ENCODE results near the gene DSN1.
A peak's percentile ranks its signal among the peaks of the same experiment; 100 is the strongest.

Gene DSN1

DNA sequence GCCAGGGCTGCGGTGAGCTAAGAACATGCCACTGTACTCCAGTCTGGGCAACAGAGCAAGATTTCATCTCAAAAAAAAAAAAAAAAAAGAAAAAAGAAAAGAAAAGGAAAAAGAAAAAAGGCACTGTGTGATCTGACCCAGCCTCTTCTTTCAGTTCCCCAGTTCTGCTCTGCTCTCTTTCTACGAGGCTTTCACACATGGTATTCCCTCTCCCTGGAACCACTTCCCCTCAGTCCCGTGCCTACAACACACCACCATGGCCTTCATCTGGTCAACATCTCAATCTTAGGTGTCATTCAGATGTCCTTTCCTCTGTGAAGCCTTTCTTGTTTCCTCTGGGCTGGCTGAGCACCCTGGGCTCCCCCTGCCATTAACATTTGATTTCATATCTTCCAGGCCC, 2.3 kb upstream of the DSN1 start:
- Histone ChIP-seq H3K9ac (ENCODE audit: low read depth, low read length) (no peak overlapping the region), H3K4me3 (ENCODE audit: low read depth, low read length) (no peak overlapping the region), H3K4me1 (ENCODE audit: control insufficient read depth, insufficient read depth, low read length) (peaks cover 8% of the 10 kb centered on the region), H3K27me3 (ENCODE audit: control insufficient read depth, insufficient read depth, low read length) (no peaks in the 10 kb centered on the region), H3K9me3 (ENCODE audit: control insufficient read depth, insufficient read depth, low read length) (no peaks in the 10 kb centered on the region), H3K36me3 (ENCODE audit: control insufficient read depth, insufficient read depth, low read length) (peaks cover 2% of the 10 kb centered on the region)

- Histone ChIP-seq H3K9ac (ENCODE audit: low read depth, low read length) (no peak overlapping the region), H3K4me1 (ENCODE audit: control insufficient read depth, insufficient read depth, low read length) (peaks cover 8% of the 10 kb centered on the region), H3K27me3 (ENCODE audit: control insufficient read depth, insufficient read depth, low read length) (no peaks in the 10 kb centered on the region), H3K36me3 (ENCODE audit: control insufficient read depth, insufficient read depth, low read length) (peaks cover 4% of the 10 kb centered on the region), H3K9me3 (ENCODE audit: control insufficient read depth, insufficient read depth, low read length) (no peaks in the 10 kb centered on the region), H3K4me3 (ENCODE audit: low read depth, low read length) (no peak overlapping the region)
These were observed 1.6 kb upstream of the DSN1 start for GRCh38 chr20:36775196-36775595.

DNA sequence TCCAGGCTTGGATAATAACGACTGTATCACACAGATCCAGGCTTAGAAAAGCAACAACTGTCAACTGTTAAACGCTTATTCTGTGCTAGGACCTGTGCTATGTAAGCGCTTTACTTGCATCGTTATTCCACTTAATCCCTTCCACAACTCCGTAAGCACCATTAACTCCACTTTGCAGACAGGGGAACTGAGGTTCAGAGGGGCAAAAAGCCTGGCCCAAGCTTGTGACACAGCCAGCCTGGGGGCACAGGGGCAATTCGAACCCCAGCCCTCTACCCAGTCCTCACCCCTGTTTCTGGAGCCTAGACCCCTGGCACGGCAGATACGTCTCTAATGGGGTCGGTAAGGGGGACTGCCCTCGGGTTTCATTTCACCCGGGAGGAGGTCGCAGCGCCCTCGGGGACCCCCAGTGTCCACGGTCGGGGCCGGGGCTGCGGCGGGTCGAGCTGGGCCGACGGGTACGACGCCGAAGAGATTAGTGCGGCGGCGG, 411 bp downstream of the DSN1 start:
- Histone ChIP-seq H3K27me3 (ENCODE audit: control insufficient read depth, insufficient read depth, low read length) (no peaks in the 10 kb centered on the region), H3K9ac (ENCODE audit: low read depth, low read length) (peak overlapping the region; percentile 47), H3K36me3 (ENCODE audit: control insufficient read depth, insufficient read depth, low read length) (peaks cover 4% of the 10 kb centered on the region), H3K4me1 (ENCODE audit: control insufficient read depth, insufficient read depth, low read length) (peaks cover 8% of the 10 kb centered on the region), H3K9me3 (ENCODE audit: control insufficient read depth, insufficient read depth, low read length) (no peaks in the 10 kb centered on the region), H3K4me3 (ENCODE audit: low read depth, low read length) (peak overlapping the region; percentile 97)

GRCh38 chr20:36770680-36771079, 2.9 kb downstream of the DSN1 start:
- no peak overlapping the region for H3K9ac ChIP-seq (ENCODE audit: low read depth, low read length)
- H3K9me3 ChIP-seq (ENCODE audit: control insufficient read depth, insufficient read depth, low read length) = no peaks in the 10 kb centered on the region
- peaks cover 7% of the 10 kb centered on the region for H3K36me3 ChIP-seq (ENCODE audit: control insufficient read depth, insufficient read depth, low read length)

DNA sequence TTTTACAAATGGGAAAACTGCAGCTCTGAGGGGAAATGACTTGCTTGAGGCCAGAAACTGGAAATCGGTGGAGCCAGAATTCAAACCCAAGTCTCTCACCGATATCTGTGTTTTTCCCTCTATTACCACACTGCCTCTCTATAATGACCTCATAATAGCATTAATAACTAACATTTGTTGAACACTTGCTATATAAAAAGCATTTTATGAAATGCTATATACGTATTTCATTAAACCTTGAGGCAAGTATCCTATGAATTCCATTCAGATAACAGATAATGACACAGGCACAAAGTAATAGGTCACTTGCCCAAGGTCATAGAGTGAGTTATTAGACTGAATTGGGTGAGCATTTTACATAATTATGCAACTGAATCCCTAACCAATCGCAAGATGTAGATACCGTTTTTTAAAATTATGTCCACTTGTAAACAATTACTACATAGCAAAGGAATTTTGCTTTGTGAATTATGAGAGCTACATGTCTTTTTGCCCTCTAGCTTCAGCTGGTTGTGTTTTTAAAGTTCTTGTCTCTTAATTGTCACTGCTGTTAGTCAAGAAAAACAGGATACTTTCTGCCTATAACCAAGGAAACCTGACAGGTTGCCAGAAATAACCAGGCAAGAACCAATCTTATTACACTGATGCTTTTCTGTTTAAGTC, 4.7 kb downstream of the DSN1 start:
- H3K9me3 ChIP-seq (ENCODE audit: control insufficient read depth, insufficient read depth, low read length) = no peaks in the 10 kb centered on the region
- H3K9ac ChIP-seq (ENCODE audit: low read depth, low read length) = no peak overlapping the region
- H3K4me3 ChIP-seq (ENCODE audit: low read depth, low read length) = no peak overlapping the region
- H3K4me1 ChIP-seq (ENCODE audit: control insufficient read depth, insufficient read depth, low read length) = peaks cover 5% of the 10 kb centered on the region
- no peaks in the 10 kb centered on the region for H3K27me3 ChIP-seq (ENCODE audit: control insufficient read depth, insufficient read depth, low read length)
- peaks cover 7% of the 10 kb centered on the region for H3K36me3 ChIP-seq (ENCODE audit: control insufficient read depth, insufficient read depth, low read length)

More at GRCh38 chr20:36770680-36771079, 2.9 kb downstream of the DSN1 start:
- Histone ChIP-seq H3K27me3 (ENCODE audit: control insufficient read depth, insufficient read depth, low read length) (no peaks in the 10 kb centered on the region), H3K4me3 (ENCODE audit: low read depth, low read length) (no peak overlapping the region), H3K4me1 (ENCODE audit: control insufficient read depth, insufficient read depth, low read length) (peaks cover 5% of the 10 kb centered on the region)

GRCh38 chr20:36761125-36761524, 12.4 kb downstream of the DSN1 start:
- peaks cover 12% of the 10 kb centered on the region for H3K36me3 ChIP-seq (ENCODE audit: control insufficient read depth, insufficient read depth, low read length)
- no peaks in the 10 kb centered on the region for H3K9me3 ChIP-seq (ENCODE audit: control insufficient read depth, insufficient read depth, low read length)
- H3K9ac ChIP-seq (ENCODE audit: low read depth, low read length) = no peak overlapping the region
- H3K4me3 ChIP-seq (ENCODE audit: low read depth, low read length) = no peak overlapping the region
- H3K4me1 ChIP-seq (ENCODE audit: control insufficient read depth, insufficient read depth, low read length) = no peaks in the 10 kb centered on the region
- H3K27me3 ChIP-seq (ENCODE audit: control insufficient read depth, insufficient read depth, low read length) = no peaks in the 10 kb centered on the region

GRCh38 chr20:36760647-36761046, 12.9 kb downstream of the DSN1 start:
- H3K4me1 ChIP-seq (ENCODE audit: control insufficient read depth, insufficient read depth, low read length) = no peaks in the 10 kb centered on the region
- H3K9ac ChIP-seq (ENCODE audit: low read depth, low read length) = no peak overlapping the region
- no peaks in the 10 kb centered on the region for H3K9me3 ChIP-seq (ENCODE audit: control insufficient read depth, insufficient read depth, low read length)
- peaks cover 12% of the 10 kb centered on the region for H3K36me3 ChIP-seq (ENCODE audit: control insufficient read depth, insufficient read depth, low read length)
- no peaks in the 10 kb centered on the region for H3K27me3 ChIP-seq (ENCODE audit: control insufficient read depth, insufficient read depth, low read length)
- no peak overlapping the region for H3K4me3 ChIP-seq (ENCODE audit: low read depth, low read length)

- no peak overlapping the region for H3K9ac ChIP-seq (ENCODE audit: low read depth, low read length)
- H3K4me3 ChIP-seq (ENCODE audit: low read depth, low read length) = no peak overlapping the region
- peaks cover 17% of the 10 kb centered on the region for H3K36me3 ChIP-seq (ENCODE audit: control insufficient read depth, insufficient read depth, low read length)
These were observed 15.3 kb downstream of the DSN1 start for GRCh38 chr20:36758276-36758675.

DNA sequence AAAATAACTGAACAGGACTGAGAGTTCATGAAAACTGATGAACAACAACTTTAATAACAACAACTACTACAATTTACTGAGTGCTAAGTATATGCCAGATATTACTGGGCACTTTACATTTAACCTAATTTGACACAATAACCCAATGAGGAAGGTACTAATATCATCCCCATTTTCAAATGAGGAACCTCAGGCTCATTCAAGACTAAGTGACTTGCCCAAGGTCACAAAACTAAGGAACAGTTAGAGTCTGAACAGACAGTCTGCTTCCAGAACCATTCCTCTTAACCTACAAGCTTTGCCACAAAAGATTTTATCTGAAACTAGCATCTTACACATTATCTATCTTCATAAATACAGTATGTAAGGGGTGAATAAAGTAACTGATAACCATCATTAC, 17.1 kb downstream of the DSN1 start:
- Histone ChIP-seq H3K36me3 (ENCODE audit: control insufficient read depth, insufficient read depth, low read length) (peaks cover 28% of the 10 kb centered on the region), H3K9ac (ENCODE audit: low read depth, low read length) (no peak overlapping the region), H3K27me3 (ENCODE audit: control insufficient read depth, insufficient read depth, low read length) (no peaks in the 10 kb centered on the region), H3K4me1 (ENCODE audit: control insufficient read depth, insufficient read depth, low read length) (no peaks in the 10 kb centered on the region), H3K9me3 (ENCODE audit: control insufficient read depth, insufficient read depth, low read length) (no peaks in the 10 kb centered on the region), H3K4me3 (ENCODE audit: low read depth, low read length) (no peak overlapping the region)

More at GRCh38 chr20:36758276-36758675, 15.3 kb downstream of the DSN1 start:
- no peaks in the 10 kb centered on the region for H3K9me3 ChIP-seq (ENCODE audit: control insufficient read depth, insufficient read depth, low read length)
- no peaks in the 10 kb centered on the region for H3K27me3 ChIP-seq (ENCODE audit: control insufficient read depth, insufficient read depth, low read length)
- no peaks in the 10 kb centered on the region for H3K4me1 ChIP-seq (ENCODE audit: control insufficient read depth, insufficient read depth, low read length)

GRCh38 chr20:36754656-36755222, 18.8 kb downstream of the DSN1 start:
- no peaks in the 10 kb centered on the region for H3K9me3 ChIP-seq (ENCODE audit: control insufficient read depth, insufficient read depth, low read length)
- H3K4me3 ChIP-seq (ENCODE audit: low read depth, low read length) = no peak overlapping the region
- no peaks in the 10 kb centered on the region for H3K27me3 ChIP-seq (ENCODE audit: control insufficient read depth, insufficient read depth, low read length)
- H3K4me1 ChIP-seq (ENCODE audit: control insufficient read depth, insufficient read depth, low read length) = no peaks in the 10 kb centered on the region
- peaks cover 28% of the 10 kb centered on the region for H3K36me3 ChIP-seq (ENCODE audit: control insufficient read depth, insufficient read depth, low read length)
- H3K9ac ChIP-seq (ENCODE audit: low read depth, low read length) = no peak overlapping the region

DNA sequence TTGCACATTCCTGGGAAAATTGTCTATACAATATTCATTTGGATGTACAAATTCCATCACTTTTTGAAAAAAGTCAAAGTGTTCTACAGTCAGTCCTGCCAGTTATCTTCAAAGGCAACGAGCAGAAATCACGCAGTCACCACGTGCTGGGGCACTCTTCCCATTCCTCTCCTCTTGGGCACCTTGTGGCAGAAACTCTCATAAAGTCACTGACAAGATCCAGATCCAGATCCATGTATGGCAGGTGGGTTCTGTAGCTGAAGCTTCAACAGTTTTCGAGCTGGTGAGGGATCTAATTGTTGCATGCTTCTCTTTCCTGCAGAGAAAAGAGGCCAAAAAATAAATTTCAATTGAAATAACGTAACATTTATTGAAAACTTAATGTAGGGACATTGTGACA, 21.0 kb downstream of the DSN1 start:
- Histone ChIP-seq H3K9me3 (ENCODE audit: control insufficient read depth, insufficient read depth, low read length) (no peaks in the 10 kb centered on the region), H3K9ac (ENCODE audit: low read depth, low read length) (no peak overlapping the region), H3K4me3 (ENCODE audit: low read depth, low read length) (no peak overlapping the region), H3K4me1 (ENCODE audit: control insufficient read depth, insufficient read depth, low read length) (no peaks in the 10 kb centered on the region), H3K36me3 (ENCODE audit: control insufficient read depth, insufficient read depth, low read length) (peaks cover 25% of the 10 kb centered on the region), H3K27me3 (ENCODE audit: control insufficient read depth, insufficient read depth, low read length) (no peaks in the 10 kb centered on the region)

GRCh38 chr20:36745927-36746659, 27.5 kb downstream of the DSN1 start, which contains the start of gene NDRG3:
NDRG3 (minus strand) TSS chr20:36746090; CDS start chr20:36721735, 24,355 bp downstream.
- H3K4me1 ChIP-seq (ENCODE audit: control insufficient read depth, insufficient read depth, low read length) = no peaks in the 10 kb centered on the region

More at GRCh38 chr20:36745927-36746659, 27.5 kb downstream of the DSN1 start, which contains the start of gene NDRG3:
- H3K4me3 ChIP-seq (ENCODE audit: low read depth, low read length) = peak within 1 kb of the TSS; percentile 88
- no peaks in the 10 kb centered on the region for H3K36me3 ChIP-seq (ENCODE audit: control insufficient read depth, insufficient read depth, low read length)
- no peaks in the 10 kb centered on the region for H3K9me3 ChIP-seq (ENCODE audit: control insufficient read depth, insufficient read depth, low read length)
- peak within 1 kb of the TSS; percentile 71 for H3K9ac ChIP-seq (ENCODE audit: low read depth, low read length)
- H3K27me3 ChIP-seq (ENCODE audit: control insufficient read depth, insufficient read depth, low read length) = no peaks in the 10 kb centered on the region
